Right kidney (tissue), 1 donor: ENCODE data around the gene TRERF1.
A peak's percentile ranks its signal among the peaks of the same experiment; 100 is the strongest.
"Not testable (repeated sequence)": the region's sequence is repeated elsewhere in the genome, so short reads cannot be mapped to it uniquely, and the experiment has no call there.

ENCODE experiments used
- DNase-seq: peaks from one replicate; pipeline ENCODE4 v3.0.0-alpha.2; 2016

TRERF1 gene

DNA sequence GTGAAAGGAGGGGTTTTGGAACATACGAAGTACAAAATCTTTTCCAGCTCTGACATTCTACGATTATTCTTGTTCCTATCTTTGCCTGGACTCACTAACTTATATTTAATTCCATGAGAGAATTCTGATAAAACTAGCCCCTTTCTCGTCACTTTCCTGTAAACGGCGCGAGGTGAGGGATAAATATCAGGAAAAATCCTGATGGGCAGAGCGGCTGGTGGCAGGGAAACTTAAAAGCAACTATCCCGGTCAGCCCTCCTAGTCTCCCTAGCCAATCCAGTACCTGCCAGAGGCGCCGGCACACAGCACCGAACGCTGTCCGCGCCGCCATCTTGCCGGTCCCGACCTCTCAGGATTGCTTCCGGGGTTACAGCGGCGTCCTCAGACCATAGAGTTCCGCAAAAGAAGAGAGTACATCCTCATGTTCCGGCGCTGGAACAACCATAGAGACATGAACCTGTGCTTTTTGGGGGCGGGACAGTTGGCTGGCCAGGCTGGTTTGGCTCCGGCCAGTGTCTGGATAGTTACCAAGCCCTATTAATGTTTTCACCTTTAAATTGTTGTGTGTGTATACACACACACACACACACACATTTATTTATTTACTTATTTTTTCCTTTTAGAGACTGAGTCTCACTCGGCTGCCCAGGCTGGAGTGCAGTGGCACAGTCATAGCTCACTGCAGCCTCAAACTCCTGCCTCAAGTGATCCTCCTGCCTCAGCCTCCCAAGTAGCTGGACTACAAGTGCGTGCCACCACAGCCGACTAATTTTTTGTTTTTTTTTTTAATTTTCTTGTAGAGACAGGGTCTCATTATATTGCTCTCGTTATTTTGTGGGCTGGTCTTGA, 234.0 kb downstream of the TRERF1 start, which contains the start of gene MRPS10:
Gene MRPS10, minus strand, starts transcription at position 343 of the 849 bp plus-strand sequence. Its CDS starts 12 bp downstream, at position 331.
- peak; percentile 80 for DNase-seq

DNA sequence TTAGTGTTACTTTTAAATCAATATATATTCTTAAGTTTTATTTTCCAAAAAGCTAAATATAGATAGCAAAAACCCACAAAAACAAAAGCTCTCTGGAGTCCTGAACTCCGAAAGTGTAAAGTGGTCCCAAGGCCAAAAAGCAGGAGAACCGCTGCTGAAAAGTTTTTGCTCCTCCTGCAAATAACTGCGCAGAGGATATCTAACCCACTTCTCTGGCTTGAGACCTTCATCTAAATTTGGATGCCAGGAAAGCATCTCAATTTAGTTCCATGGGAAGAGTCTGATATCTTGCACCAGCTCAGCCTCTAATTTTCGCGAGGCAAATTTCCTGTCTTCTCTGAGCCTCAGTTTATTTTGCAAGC, 234.6 kb downstream of the TRERF1 start:
- DNase-seq = peak; percentile 15

DNA sequence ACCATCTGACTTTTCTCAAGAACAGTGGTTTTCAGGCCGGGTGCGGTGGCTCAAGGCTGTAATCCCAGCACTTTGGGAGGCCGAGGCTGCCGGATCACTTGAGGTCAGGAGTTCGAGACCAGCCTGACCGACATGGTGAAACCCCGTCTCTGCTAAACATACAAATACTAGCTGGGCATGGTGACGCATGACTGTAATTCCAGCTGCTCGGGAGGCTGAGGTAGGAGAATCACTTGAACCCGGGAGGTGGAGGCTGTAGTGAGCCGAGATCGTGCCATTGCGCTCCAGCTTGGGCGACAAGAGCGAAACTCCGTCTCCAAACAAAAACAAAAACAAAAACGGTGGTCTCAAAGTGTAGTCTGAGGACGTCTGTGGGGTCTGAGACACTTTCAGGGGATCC, 235.2 kb downstream of the TRERF1 start:
- DNase-seq = not testable (repeated sequence)

DNA sequence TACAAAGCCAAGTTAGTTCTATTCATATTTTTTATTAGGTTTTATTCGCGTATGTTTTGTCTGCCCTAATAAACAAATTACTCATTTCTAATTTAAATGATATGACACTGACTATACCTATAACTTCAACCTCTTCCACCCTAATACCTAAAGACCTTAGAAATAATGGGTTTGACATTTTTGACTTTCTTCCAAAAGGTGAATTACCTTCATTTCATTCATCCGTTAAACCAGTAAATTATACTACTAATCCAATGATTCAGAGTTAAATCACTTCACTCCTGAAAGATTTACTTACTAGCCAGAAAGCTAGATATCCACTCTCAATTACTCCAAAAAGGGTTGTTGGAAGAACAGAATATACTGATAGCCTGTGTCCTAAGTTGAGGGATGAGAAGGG, 239.3 kb downstream of the TRERF1 start:
- DNase-seq = no peak

DNA sequence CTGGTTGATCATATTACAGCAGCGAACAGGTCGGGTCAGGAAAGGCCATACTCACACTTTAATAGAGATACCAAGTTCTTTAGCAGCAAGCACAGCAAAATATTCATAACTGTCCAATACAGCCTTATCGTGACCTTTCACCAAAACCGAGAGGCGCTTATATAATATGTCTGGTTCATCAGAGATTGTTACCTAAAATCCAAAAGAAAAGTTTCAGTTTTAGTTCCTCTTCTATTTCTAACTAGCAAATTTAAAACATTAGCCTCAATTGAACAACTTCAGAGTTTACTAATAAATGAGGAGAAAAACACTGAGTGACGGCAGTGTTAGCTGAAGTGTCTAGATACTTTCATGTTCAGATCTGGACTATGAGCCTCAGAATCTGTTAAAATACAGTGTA, 240.0 kb downstream of the TRERF1 start:
- DNase-seq = no peak

DNA sequence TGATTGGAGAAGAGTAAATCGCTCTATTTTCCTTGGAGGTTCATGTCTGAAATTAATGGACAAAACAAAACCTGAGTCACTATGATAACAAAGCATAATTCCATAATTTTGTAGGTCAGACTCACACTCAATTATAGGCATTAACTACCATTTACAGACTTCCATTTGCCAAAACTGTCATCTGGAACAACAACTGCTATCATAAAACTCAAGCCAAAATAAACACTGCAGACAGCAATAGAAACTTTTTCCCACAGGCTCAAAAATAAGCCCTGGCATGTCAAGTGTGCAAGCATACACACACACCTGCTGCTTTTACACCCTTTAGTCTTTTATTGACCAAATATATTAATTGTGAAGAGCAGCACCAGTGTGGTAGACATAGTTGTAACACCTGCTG, 241.2 kb downstream of the TRERF1 start:
- DNase-seq = no peak

DNA sequence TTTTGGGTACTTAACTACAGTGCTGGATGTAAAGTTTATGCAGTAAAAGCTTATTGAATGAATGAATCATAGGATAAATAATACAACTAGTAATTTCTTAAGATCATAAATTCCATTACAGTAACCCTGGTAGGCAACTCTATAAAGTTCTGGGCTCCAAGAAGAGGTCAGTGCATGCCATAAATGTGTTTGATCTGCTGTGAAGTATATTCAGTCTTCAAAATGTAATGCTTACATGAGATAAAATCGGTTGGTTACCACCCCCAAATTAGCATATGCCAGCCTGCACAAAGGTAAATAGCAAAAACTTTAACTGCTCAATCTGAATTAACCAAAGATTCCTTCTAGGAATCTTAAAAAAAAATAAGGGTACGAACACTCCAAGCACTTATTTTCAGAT, 244.2 kb downstream of the TRERF1 start:
- DNase-seq = not testable (repeated sequence)

DNA sequence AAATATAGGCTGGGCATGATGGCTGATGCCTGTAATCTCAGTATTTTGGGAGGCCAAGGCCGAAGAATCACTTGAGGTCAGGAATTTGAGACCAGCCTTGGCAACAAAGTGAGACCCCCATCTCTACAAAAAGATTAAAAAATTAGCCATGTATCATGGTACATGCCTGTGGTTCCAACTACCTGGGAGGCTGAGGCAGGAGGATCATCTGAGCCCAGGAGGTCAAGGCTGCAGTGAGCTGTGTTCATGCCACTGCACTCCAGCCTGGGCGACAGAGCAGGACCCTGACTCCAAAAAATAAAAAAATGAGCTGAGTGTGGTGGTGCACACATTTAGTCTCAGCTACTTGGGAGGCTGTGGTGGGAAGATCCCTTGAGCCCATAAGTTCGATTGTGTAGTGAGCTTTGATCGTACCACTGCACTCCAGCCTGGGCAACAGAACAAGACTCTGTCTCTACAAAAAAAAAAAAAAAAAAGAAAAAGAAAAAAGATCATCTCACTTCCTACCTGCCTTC, 246.9 kb downstream of the TRERF1 start:
- DNase-seq = no peak

DNA sequence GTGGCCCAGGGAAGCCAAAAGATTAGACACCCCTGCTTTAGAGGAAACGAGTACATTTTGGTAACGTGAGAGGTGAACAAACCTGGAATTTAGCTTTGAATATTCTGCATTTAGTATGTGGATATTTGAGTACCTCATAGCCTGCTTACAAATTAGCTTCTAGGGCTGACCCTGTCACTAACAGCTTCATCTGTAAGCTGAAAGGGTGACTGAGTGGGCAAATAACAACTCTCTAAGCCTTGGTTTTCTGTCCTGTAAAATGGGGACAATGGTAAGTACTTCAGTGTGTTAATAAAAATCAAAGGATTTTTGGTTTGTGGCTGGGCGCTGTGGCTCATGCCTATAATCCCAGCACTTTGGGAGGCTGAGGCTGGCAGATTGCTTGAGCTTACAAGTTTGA, 248.5 kb downstream of the TRERF1 start:
- no peak for DNase-seq

DNA sequence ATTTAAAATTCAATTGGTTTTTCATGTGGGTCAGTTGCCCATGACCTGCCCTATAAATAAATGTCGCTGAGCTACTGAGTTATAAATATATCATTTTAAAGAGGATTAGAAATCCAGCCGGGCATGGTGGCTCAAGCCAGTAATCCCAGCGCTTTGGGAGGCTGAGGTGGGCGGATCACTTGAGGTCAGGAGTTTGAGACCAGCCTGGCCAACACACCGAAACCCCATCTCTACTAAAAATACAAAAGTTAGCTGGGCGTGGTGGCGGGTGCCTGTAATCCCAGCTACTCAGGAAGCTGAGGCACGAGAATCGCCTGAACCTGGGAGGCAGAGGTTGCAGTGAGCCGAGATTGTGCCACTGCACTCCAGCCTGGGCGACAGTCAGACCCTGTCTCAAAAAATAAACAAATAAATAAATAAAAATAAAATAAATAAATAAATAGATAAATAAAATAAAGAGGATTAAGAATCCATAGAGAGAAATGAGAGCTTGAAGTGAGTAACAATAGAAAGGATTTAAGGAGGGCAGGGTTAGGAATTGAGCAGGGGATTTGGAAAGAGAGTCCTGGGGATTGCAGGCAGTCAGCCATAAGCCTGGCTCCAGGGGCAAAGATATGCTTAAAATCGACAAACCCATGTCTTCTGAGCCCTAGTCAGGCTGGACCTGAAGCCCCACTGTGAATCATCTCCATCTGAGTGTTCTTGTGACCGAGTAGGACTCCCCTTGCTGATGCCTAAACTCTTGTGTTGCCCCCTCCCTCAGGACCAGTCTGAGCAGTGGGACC, 249.4 kb downstream of the TRERF1 start:
- not testable (repeated sequence) for DNase-seq

DNA sequence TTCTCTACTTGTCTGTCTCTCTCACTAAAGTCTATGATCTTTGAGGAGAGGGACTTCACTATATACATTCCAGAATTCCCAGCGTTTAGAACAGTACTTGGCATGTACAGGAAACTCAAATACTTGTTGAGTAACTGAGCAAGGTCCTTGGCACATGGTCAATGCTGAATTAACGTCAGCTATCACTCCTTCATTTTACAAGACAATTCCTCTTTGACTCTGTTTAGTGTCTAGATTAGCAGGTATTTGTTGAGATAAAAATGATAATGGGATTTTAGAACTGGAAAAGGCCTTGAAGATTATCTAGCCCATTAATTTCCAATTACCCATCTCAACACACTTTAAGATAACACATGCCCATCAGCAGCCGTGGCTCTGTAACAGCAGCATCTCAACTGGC, 250.3 kb downstream of the TRERF1 start:
- DNase-seq = no peak

DNA sequence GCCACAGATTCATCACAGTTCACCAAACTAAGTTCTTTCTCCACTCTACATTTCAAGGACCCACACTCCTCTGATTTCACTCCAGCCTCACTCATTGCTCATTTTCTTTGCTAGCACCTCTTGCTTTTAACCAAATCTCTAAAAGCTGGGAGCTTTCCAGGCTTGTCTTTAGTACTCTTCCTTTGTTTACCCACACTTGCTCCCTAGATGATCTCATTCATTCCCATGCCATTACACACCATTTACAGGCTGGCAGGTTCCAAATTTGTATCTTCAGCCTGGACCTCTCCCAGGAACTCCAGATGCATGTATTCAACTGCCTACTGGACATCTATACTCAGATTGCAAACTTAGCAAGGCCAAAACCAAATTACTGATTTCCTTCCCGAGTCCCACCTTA, 251.7 kb downstream of the TRERF1 start:
- no peak for DNase-seq

DNA sequence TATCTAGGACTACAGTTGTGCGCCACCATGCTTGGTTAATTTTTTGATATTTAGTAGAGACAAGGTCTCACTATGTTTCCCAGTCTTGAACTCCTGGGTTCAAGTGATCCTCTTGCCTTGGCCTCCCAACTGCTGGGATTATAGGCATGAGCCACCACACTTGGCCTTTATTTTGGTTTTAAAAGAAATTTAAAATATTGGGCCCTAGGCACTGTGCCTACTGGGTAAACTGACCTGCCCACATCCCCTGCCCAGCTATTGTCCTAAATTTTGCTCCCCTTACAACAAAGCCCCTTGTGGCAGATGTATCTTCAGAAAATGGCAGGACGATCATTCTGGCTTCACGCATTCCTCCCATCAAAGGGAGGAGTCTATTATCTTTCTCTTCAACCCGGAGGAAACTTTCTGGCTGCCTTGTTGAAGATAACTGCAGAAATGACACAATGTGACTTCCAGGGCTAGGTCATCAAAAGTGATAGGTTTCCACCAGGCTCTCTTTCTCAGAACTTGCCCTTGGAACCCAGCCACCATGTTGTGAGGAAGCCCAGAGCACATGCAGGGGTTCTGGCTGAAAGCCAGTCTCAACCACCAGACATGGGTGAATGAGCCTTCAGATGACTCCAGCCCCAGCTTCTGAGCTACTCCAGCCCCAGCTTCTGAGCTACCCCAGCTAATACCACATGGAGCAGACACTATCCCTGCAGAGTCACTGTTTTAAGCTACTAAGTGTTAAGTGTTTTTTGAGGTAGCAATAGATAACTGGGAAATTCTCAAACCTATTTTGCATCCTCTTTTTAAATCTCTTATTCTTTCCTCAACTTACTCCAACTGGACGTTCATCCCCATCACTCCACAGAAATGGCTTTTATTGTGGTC, 252.4 kb downstream of the TRERF1 start:
- no peak for DNase-seq

DNA sequence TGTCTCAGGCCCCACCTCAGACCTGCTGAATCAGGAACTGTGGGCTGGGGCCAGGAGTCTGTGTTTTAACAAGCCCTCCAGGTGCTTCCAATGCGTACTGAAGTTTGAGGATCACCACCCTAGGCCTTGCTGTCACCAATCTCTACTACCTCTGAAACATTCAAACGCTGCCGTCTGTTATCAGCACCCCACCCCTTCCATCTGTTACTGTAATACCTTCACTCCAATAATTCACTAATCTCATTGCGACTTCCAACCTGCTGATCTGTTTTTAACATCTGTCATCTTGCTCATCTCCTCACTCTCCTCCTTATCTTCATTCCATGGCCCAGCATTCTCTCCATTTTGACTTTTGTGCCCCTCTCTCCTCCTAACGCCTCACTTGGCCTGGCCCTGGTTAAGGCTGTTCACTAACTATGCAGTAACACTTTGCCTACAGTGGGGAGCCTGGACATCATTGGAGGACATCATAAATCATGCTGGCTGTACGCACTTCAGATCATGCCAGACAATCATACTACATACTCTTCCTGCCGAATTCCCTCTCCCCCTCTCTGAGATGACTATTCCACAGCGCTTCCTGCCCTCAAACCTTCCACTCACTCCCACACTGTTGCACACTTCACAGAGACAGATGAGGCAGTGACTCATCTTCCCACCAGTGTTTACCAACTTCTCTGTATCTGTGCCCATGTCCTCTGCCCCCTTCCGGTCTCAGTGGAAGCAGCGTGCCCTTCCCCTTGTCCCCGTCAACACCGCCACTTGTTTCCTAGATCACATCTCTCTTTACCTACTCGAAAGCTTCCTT, 254.0 kb downstream of the TRERF1 start:
- no peak for DNase-seq

DNA sequence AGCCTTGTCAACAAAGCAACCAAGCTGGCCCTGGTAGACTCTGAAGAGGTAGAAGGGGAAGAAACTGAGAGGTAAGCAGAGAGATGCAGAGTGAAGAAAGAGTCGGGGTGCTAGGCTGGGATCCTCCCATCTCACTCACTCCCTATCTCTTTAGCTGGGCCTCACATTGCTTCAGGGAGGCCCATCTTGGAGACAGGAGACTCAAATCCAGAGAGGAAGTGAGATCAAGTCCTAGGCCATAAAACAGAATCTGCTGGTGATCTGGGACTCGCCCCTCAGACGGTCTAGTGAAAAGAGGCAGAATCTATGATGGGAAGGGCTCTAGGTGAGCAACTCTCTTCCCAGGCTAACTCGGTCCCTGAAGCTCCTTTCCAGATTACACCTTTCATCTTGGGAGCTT, 256.3 kb downstream of the TRERF1 start:
- DNase-seq = no peak

DNA sequence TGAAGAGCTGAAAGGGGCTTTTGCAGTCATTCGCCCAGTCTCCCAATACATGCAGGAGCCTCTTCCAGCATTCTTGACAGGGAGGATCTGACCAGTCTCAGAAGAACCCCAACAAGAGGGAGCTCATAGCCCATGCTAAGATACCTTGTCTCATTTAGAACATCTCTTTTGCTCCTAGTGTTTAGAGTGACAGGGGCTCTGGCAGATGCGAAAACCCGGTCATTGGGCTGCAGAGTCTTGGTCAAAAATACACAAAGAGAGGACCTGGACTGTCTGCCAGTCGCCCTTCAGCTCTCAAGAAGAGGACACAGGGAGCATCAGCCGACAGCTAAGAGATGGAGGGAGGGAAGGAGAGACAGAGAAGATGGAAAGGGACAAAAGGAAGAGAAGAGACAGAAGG, 257.7 kb downstream of the TRERF1 start:
- DNase-seq = no peak

DNA sequence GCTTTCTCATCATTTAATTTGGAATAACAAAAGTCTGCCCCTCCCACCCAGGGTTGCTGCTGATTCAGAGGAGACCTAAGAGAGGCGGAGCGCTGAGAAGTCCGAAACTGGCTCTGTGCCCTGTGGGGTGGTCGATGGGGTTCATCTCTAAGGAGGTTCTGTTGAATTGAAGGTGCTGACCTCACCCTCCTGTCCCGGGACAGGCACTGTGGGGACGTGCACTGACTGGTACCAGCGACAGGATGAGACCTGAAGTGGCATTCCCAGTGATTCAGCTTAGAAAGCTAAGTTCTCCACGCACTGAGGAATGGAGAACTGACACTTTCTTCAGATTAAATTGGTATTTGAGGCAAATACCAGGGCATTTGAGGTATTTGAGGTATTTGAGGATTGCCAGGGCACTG, 258.2 kb downstream of the TRERF1 start:
- DNase-seq = no peak

DNA sequence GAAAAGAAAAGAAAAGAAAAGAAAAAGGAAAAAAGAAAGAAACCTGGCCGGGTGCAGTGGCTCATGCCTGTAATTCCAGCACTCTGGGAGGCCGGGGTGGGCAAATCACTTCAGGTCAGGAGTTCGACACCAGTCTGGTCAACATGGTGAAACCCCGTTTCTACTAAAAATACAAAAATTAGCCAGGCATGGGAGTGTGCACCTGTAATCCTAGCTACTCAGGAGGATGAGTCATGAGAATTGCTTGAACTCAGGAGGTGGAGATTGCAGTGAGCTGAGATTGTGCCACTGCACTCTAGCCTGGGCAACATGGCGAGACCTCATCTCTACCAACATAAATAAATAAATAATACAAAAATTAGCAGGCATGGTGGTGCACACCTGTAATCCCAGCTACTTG, 259.3 kb downstream of the TRERF1 start:
- DNase-seq = not testable (repeated sequence)

DNA sequence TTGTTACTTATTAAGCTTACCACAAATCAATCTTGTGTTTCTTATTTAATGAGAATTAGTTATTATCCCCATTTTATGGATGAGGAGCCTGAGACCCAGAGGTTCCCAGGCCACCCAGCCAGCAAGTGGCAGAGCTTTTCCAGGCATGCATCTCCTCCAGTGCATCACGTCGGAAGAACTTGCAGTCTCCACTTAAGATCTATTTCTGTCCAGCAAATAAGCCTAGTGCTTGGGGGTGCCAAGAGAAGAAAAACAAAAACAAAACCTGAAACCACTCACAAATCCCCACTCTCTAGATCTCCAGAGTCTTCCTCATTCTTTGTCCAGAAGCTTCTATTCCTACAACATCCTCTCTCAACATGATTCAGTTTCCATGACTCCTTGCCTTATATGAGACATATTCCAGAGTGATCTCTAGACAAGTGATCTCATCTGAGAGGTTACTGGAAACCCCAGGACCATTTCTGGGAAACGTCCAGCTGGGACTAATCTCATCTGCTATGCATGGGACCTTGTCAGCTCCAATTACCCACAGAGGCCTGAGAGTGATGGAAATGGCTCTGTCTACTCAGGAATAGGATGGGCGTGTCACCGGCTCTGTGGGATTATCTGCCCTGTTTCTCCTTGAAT, 261.1 kb downstream of the TRERF1 start:
- DNase-seq = no peak

DNA sequence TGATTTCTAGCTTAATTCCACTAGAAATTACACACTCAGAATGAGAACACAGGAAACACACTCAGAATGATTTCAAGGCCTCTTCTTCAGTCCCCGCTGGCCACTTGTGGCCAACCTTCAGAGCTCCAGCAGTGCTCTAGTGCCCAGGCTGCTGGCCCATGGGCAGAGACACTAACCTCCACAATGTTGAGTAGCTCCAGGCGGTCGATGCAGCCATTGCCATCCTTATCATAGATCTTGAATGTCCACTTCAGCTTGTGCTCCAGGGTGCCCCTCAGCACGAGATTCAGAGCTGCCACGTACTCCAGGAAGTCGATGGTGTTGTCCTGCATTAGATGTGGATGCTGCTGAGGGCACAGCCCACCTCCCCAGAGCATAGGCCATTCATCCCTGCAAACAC, 263.3 kb downstream of the TRERF1 start:
- no peak for DNase-seq

DNA sequence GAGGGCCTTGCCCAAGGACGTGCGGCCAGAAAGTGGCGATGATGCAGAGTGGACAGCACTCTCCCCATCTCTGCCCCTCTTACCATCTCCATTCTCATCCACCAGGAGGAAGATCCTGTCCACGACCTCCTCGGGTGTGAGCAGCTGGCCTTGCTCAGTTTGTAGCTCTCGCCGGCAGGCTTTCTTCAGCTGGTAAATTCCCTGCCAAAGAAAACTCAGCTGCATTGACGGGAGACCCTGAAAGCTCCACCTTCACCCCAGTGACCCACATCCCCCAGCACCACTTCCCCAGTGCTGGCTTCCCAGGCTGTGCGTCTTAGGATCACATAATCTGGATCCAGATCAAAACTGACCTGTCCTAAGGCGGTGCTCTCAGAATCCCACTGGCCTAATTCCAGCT, 266.1 kb downstream of the TRERF1 start:
- peak; percentile 54 for DNase-seq
